Panc1 (cell line): ENCODE measurements around the gene ENPP1.

Experiments used
- TCF7L2 ChIP-seq: IDR thresholded peaks from 2 replicates; pipeline ENCODE4 v1.6.1; 2011; ENCODE audit warnings: mild to moderate bottlenecking, low read depth, low read length, inconsistent platforms
- TF ChIP-seq, protein P1 (sequence below): fragments of 450-650 bp; IDR thresholded peaks from 2 replicates; pipeline ENCODE4 v1.5.1; 2017; ENCODE audit warnings: mild to moderate bottlenecking

DNA sequence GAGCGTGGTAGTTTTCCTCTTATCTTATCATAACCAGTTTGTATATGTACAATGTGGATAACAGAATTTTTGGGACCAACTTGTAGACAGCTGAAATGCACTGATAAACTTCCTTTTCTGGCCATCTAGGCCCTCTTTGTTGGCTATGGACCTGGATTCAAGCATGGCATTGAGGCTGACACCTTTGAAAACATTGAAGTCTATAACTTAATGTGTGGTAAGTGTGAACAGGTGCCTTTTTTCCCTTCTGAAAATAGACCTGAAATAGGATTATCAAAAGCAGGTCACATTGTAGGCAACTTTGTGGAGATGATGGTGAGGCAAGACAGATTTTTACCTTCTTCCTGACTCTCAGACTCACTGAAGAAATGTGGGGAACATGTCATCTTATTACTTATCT, 67.8 kb downstream of the ENPP1 start:
- no peak for TF ChIP-seq TCF7L2
- TF ChIP-seq, protein P1, sequence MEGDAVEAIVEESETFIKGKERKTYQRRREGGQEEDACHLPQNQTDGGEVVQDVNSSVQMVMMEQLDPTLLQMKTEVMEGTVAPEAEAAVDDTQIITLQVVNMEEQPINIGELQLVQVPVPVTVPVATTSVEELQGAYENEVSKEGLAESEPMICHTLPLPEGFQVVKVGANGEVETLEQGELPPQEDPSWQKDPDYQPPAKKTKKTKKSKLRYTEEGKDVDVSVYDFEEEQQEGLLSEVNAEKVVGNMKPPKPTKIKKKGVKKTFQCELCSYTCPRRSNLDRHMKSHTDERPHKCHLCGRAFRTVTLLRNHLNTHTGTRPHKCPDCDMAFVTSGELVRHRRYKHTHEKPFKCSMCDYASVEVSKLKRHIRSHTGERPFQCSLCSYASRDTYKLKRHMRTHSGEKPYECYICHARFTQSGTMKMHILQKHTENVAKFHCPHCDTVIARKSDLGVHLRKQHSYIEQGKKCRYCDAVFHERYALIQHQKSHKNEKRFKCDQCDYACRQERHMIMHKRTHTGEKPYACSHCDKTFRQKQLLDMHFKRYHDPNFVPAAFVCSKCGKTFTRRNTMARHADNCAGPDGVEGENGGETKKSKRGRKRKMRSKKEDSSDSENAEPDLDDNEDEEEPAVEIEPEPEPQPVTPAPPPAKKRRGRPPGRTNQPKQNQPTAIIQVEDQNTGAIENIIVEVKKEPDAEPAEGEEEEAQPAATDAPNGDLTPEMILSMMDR, result no peak
